Measurements from ENCODE around the gene VPS45.

DNA sequence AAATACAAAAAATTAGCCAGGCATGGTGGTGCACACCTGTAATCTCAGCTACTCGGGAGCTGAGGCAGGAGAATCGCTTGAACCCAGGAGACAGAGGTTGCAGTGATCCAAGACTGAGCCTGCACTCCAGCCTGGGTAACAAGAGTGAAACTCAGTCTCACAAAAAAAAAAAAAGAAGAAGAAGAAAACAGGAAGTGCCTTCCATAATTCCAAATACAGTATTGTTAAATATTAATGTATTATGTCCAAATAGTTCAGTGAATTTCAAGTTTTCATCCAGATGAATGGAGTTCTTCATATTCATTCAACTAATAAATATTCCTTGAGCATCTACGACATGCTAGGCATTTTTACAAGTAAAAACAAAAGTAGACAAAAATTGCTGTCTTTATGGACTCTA, 115.5 kb downstream of the VPS45 start:
- TF ChIP-seq, protein P1, sequence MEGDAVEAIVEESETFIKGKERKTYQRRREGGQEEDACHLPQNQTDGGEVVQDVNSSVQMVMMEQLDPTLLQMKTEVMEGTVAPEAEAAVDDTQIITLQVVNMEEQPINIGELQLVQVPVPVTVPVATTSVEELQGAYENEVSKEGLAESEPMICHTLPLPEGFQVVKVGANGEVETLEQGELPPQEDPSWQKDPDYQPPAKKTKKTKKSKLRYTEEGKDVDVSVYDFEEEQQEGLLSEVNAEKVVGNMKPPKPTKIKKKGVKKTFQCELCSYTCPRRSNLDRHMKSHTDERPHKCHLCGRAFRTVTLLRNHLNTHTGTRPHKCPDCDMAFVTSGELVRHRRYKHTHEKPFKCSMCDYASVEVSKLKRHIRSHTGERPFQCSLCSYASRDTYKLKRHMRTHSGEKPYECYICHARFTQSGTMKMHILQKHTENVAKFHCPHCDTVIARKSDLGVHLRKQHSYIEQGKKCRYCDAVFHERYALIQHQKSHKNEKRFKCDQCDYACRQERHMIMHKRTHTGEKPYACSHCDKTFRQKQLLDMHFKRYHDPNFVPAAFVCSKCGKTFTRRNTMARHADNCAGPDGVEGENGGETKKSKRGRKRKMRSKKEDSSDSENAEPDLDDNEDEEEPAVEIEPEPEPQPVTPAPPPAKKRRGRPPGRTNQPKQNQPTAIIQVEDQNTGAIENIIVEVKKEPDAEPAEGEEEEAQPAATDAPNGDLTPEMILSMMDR (conservative IDR thresholded peaks at IDR 0.05; ENCODE audit: low read depth, low read length), result no peak
- no peak for TF ChIP-seq EZH2 (IDR thresholded peaks at IDR 0.05; ENCODE audit: borderline replicate concordance, low read depth, low read length, poor library complexity, severe bottlenecking)
